ENCODE data around the gene LAMA2.

Gene LAMA2

GRCh38 chr6:129473546-129473945 lies 590.6 kb downstream of the LAMA2 start:
- DNase-seq: no peak

GRCh38 chr6:129475477-129476247 lies 592.7 kb downstream of the LAMA2 start:
- peak; percentile 83 to 84 for DNase-seq

GRCh38 chr6:129476248-129476564 lies 593.3 kb downstream of the LAMA2 start:
- DNase-seq: no peak

- DNase-seq: no peak
Observed at GRCh38 chr6:129476810-129477209, 593.9 kb downstream of the LAMA2 start.

GRCh38 chr6:129478379-129478778 lies 595.4 kb downstream of the LAMA2 start:
- DNase-seq: no peak

GRCh38 chr6:129481706-129482105 lies 598.8 kb downstream of the LAMA2 start:
- DNase-seq: no peak

DNA sequence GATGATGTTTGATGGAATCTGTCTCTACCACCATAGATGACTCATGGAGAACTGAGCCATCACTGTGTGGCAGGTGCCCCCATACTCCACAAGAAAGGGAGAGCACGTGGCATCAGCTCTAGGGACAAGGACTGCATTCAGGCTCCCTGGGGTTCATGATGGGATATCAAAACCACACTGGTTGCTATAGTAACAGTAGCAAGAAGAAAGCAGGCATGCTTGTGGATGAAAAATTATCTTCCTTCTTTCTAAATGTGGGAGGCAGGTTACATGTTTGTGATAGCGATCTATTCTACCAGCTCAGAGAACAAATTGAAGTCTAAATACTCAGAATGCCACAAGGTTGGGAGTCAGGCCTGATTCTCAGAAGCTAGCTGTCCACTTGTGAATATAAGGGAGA lies 602.8 kb downstream of the LAMA2 start:
- DNase-seq: no peak

- no peak for DNase-seq
Observed at GRCh38 chr6:129486327-129486726, 603.4 kb downstream of the LAMA2 start.

- DNase-seq: no peak
Observed at GRCh38 chr6:129488313-129488712, 605.4 kb downstream of the LAMA2 start.

GRCh38 chr6:129489215-129489765 lies 606.4 kb downstream of the LAMA2 start:
- no peak for DNase-seq

DNA sequence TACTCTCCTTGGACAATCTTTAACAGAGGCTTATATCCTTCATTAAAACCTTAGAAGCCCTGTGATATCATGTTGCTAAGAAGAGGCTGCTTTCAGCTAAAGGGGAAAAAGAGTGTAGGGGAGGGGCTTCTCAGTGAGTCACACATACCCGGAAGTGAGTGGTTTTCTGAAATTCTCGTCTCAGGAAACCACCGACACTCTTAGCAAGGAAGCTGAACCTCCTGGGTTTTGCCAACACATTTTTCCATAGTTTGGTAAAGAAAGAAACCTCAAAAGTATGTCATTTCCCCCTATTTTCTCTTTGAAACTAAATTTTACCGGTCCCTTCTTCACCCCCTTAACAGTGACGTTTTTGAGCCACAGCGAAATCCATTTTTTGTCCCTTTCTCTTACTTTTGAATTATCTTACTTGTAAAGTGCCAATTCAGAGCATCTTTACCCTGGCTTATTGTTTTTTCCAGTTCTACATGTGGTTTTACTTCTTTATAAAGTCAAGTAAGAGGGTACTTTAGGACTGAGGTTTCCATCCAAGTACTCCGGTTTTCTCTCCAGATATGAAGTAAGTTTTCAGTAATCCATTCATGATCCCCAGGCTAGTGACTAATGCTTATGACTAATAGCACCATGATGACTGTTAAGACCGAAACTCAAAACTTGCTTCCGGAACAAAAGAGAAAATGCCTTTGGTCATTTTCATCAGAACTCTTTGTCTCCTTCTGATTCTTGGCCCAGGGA lies 607.8 kb downstream of the LAMA2 start:
- DNase-seq: no peak

DNA sequence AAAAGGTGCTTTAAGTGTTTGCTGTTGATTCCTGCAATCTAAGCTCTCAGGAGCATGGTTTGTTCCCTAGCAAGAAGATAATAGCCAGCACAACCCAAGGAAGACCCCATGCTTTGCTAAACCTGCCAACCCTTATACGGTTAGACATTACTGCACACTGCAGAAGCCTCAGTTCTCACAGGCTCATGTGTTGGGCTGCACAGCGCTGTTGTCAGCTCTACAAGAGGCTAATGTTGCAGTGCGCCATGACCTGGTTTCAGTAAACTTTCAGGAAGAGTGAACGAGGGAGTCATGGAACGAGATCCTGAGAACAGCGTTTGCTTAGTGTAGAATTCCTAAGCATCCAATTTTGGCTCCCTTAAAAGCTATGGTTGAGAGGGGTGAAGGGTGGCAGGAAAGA lies 608.5 kb downstream of the LAMA2 start:
- DNase-seq: no peak

DNA sequence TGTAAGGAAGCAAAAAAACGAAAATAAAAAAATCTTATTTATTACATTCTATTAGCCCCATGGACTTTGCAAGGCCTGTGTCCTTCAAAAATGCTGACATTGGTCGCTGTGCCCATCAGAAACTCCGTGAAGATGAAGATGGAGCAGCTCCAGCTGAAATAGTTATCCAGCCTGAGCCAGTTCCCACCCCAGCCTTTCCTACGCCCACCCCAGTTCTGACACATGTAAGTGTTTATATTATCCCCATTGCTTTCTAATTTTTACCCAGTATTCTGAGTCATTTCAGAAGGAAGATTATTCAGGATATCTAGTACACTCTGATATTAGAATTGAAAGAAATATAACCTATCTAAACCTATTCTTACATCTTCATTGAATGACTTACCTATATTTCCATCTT lies 609.3 kb downstream of the LAMA2 start:
- no peak for DNase-seq

DNA sequence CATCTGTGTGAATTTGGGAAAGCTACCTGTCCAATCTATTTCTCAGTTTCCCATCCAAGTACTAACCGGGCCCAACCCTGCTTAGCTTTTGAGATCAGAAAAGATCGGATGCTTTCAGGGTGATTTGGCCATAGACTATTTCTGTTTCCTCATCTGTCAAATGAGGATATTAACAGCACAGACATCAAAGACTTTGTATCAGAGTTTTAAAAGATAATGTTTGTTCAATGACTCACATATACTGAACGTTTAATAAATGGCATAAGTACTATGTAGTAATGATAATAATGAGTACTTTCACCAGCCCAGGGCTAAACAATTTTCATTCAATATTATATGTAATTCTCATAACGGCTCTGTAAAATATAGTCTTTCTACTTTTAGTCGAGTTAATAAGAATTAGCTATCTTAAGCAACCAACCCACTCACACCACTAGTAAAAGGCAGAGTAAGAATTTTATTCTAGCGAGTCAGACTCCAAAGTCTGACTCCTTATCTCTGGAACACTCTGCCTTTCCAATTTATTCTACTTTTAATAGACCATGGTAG lies 610.5 kb downstream of the LAMA2 start:
- no peak for DNase-seq

DNA sequence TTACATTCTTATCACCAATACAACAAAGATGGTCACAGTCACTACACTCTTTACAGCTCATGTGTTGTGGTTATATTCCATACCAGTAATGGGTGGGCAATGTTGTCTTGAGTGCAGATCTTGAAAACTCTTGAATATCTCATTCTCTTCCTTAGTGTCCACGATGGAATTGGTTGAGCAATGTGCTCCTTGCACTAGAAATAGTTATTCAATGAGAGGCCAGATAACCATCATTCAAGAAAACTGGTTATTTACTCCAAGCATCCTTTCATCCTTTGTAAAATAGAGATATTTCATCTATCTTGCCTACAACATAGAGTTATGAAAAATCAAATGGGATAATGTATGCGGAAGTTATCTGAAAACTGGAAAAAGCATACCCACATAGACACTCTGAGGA lies 611.2 kb downstream of the LAMA2 start:
- DNase-seq: no peak

DNA sequence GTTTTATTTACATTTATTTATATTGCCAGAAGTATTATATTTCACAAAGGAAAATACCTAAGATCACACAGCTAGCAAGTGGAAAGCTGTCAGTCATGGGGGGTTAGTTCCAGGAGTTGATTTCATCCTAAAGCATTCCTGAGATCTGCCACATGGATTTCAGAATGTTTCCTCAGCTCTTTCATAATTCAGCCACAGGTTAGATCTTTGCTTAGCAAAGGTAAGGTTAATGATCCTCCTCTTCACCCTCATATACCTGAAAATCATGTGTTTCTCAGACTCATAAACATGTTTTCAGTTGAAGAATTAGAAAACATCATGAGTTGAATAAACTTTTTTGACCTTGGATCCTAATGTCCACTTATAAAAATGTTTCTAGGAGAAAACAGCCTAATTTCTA lies 611.6 kb downstream of the LAMA2 start:
- no peak for DNase-seq

GRCh38 chr6:129495652-129496051 lies 612.7 kb downstream of the LAMA2 start:
- DNase-seq: no peak

- DNase-seq: no peak
Observed at GRCh38 chr6:129497481-129498441, 614.8 kb downstream of the LAMA2 start.

DNA sequence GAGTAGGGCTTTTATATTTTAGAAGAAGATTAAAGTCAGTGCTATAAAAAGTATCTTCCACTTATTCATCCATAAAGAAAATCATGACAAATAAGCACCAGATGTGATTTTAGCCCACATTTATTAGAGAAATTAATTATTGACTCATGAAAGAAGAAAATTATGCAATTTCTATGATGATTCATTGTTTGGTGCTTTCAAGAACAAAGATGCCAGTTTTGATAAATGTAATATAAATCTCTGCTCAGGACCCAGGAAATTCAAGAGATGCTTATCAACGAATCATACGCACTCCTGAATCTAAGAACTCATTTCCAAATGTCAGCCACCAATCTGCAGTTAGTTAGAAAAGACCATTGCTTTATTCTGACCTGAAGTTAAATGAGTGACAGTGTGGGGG lies 615.6 kb downstream of the LAMA2 start:
- no peak for DNase-seq

DNA sequence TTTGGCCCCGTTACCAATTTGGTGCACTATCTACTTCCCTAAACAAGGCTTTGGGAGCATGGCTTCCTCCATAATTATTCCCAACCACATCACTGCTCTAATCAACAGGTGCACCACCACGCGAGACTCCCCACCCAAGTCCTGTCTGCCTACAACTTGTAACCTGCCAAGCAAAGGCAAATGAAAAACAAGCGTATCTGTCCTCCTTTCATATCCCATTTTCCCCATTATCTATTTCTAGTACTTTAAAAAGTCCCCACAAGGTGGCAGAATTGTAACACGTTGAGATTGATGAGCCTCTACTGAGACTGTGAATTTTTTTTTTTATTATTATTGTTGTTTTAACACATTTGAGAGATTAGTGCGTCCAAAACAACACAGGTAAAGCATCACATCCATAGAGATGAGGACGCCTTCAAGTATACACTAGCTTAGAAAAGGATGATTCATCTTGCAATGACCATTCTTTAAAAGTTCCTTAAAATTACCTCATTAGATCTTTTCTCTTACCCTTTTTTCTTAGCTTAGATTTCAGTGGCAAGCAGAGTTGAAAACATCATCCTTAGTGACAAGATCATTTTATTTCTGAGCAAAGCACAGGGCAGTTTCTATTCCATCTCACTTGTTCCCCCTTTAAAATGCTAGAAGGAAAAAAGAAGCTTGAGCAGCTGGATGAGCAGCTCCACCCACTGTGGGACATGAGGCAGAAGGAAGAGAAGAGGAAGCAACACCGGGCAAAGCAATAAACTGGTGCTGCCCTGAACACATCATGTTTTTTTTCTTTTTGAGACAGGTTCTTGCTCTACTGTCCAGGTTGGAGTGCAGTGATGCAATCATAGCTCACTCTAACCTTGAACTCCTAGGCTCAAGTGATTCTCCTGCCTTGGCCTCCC lies 616.3 kb downstream of the LAMA2 start:
- DNase-seq: peak; percentile 33 to 37

- no peak for DNase-seq
Observed at GRCh38 chr6:129499843-129500219, 616.9 kb downstream of the LAMA2 start.

All from SHP77 (cell line).